ENCODE data around the gene RALA.
"Not testable (repeated sequence)": the region's sequence is repeated elsewhere in the genome, so short reads cannot be mapped to it uniquely, and the experiment has no call there.

Gene RALA

DNA sequence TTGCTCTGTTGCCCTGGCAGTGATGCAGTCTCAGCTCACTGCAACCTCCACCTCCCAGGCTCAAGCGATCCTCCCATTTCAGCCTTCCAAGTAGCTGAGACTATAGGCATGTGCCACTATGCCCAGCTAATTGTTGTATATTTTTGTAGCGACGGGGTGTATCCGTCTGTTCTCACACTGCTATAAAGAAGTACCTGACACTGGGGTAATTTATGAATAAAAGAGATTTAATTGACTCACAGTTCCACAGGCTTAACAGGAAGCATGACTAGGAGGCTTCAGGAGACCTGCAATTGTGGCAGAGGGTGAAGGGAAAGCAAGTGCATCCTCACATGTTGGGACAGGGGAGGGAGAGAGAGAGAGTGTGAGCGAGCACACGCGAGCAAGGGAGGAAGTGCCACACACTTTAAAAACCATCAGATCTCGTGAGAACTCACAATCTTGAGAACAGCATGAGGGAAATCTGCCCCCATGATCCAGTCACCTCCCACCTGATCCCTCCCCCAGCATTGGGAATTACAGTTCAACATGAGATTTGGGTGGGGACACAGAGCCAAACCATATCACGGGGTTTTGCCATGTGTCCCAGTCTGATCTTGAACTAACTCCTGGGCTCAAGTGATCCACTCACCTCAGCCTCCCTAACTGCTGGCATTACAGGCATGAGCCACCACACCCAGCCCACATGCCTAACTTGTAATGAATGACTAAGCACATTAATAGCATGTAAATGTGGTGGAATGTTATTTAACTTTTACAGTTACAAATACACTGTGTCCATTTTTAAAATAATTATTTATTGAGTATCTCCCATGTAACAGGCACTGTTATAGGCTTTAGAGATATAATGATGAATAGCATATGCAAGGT, 65.5 kb downstream of the RALA start:
- no peak for DNase-seq

- no peak for DNase-seq
These were observed 68.4 kb downstream of the RALA start for GRCh38 chr7:39691821-39692220.

DNA sequence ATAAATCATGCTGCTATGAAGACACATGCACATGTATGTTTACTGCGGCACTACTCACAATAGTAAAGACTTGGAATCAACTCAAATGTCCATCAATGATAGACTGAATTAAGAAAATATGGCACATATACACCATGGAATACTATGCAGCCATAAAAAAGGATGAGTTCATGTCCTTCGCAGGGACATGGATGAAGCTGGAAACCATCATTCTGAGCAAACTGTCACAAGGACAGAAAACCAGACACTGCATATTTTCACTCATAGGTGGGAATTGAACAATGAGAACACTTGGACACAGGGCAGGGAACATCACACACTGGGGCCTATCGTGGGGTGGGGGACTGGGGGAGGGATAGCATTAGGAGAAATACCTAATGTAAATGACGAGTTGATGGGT, 69.7 kb downstream of the RALA start:
- not testable (repeated sequence) for DNase-seq

DNA sequence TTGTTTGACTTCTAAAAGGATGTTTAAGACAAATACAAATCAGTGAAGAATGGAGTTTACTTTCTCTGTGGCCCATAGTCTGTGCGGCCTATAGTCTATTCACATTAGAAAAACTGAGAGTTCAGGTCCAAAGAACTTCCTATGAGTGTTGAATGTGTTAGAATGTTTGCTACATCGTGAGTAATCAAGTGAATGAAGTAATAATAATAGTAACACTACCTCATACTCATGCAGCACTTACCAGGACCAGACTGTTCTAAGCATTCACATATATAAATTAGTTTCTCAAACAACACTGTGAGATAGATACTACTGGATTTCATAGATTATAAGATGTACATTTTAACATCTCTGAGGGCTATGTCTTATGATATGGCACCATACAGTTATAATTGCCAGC, 70.4 kb downstream of the RALA start:
- DNase-seq = no peak

DNA sequence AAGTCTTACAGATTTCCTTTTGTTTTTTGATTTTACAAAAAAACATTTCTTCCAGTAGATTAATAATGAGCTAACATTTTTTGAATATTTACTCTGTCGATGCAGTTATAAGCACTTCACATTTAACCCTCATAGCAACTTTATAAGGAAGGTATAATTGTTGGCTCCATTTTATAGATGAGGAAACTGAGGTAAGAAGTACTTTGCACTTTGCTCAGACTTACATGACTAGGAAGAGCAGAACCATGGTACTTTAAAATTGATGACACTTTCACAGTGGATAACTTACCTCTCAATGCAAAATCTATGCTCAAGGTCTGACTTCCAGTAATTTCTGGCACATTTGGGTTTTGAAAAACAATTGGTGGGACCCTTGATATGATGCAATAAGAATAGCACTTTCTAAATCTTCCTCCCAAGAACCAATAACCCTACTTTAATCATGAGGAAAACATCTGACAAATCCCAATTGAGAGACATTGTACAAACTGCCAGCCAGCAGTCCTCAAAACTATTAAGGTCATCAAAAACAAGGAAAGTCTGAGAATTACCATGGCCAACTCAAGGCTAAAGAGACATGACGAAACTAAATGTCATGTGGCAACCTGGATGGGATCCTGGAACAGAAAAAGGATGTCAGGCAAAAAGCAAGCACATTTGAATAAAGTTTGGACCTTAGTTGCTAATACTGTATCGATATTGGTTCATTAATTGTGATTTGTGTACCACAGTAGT, 72.6 kb downstream of the RALA start:
- no peak for DNase-seq

DNA sequence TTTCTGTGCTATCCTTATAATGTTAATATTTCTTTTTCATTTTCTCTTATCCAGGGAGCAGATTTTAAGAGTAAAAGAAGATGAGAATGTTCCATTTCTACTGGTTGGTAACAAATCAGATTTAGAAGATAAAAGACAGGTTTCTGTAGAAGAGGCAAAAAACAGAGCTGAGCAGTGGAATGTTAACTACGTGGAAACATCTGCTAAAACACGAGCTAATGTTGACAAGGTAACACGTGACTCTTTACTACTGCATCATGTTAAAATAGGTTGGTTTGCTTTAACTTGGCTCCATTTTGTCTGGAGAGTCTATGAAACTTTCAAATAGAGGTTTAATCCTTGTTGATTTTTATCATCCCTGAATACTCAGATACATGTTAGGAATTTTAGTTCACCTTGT, 73.3 kb downstream of the RALA start:
- no peak for DNase-seq

DNA sequence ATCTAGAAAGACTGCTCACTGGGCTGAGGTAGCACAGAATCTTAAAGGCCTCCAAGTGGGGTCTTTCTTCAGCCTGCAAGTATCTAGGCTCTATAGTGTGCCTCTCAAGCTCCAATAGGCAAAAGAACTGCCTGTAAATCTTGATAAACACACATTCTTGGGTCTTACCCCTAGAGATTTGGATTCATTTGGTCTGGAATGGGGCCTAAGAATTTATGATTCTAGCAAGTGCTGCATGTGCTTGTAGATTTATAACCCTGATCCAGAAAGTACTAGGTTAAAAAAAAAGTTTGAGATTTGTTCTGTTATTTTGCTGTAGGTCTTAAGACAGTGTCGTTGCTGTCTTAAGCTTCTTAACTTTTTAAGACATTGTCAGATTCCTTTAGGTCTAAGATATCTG, 74.1 kb downstream of the RALA start:
- DNase-seq = no peak

GRCh38 chr7:39700165-39700564, 76.8 kb downstream of the RALA start:
- no peak for DNase-seq

DNA sequence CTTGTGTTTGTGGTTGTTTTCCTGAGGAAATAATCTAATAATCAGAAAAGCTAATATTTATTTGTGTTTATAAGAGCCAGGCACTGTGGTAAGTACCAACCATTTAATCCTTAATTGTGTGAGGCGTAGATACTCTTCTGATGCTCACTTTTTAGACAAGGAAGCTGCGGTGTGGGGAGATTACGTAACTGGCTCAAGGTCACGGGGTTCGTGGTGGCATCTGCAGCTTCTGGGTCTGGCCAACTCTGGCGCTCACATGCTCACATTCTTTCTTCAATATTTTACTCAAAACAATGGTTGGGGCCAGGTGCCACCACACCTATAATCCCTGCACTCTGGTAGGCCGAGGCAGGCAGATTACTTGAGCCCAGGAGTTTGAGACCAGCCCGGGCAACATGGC, 77.6 kb downstream of the RALA start:
- DNase-seq = no peak

DNA sequence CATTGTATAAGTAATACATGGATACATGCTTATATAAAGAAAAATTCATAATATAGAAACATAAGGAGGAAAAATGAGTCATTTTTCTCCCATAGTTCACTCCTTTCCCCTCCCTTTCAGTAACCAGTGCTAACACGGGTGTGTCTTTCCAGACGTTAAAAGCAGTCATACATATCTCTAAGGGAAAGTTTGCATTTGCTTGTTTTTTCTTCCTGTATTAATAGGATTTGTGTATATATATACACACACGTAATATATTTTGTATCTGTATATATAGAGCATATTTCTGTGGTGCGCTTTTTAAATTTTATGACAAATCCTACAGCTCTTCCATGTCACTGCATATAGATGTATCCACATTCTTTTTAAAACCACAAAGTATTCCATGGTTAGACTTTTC, 78.8 kb downstream of the RALA start:
- no peak for DNase-seq

DNA sequence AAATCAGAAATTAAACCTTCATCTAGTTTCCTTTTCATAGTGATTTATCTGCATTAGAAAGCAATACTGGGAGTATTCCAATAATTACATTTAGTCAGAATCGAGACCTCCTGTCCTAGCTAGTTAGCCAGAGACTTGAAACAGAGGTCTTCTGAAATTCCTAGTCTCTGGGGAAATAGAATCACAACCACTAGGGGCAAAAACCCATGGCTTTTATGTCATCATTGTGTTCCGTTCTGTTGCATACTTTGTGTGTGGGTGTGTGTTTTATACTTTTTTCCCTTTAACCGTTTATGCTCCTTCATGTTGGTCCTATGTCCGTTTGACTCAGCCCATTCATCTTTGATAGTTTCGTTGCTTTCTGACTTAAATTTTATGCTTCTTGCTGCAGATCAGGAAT, 79.8 kb downstream of the RALA start:
- no peak for DNase-seq

- no peak for DNase-seq
These were observed 85.7 kb downstream of the RALA start for GRCh38 chr7:39709029-39709428.

DNA sequence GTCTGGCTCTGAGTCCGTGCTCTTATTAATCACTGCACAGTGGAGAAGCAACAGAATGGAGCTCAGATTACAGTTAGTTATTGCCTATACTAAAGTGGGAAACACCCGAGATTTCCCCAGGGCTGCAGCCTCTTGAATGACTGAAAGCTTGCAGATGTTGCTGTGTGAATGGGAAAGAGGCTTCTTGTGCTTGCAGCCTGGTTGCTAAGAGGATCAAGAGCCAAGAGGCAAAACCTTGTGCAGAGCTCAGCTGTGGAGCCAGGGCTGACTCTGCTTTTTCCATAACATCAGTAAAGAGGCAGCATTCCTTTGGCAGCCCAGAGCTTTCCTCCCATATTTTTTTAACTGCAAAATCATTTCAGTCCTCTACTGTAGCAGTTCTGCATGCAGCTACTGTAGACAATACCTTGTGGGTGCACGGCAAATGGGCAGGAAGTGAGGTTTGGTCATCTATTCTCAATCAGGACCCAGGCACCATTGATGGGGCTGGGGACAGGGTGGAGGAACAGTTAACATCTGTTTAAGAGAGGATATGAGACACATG, 86.5 kb downstream of the RALA start:
- DNase-seq = peak; percentile 54

DNA sequence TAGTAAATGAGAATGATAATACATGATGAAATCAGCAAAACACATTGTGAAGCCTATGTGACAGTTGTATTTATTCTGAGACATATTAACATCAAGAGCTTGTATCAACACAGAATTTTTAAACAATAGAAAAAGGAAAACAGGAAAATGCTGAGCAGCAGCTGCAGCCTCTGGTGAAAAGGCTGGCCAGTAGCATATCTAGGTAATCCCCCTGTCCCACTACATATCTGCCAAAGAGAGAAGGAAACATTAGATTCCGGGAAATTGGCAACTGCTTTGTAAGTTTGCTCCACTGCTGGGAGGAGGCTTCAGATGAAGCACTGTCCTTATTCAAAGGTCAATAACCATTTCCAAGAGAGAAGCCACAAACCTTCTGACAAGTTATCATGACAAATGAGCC, 89.4 kb downstream of the RALA start:
- DNase-seq = no peak

- no peak for DNase-seq
These were observed 91.2 kb downstream of the RALA start for GRCh38 chr7:39714447-39715091.

- no peak for DNase-seq
These were observed 97.2 kb downstream of the RALA start for GRCh38 chr7:39720586-39720985.

- DNase-seq = no peak
These were observed 98.0 kb downstream of the RALA start for GRCh38 chr7:39721345-39721744.

- no peak for DNase-seq
These were observed 98.7 kb downstream of the RALA start for GRCh38 chr7:39721919-39722597.

- no peak for DNase-seq
These were observed 104.0 kb downstream of the RALA start for GRCh38 chr7:39727231-39728012.

- DNase-seq = peak; percentile 96
These were observed 109.7 kb downstream of the RALA start for GRCh38 chr7:39732837-39733804.

All from NCI-H1092 treated with DMSO at 0.1 percent for 48 hours (cell line).